HFF-Myc (cell line): ENCODE measurements around the gene KRTAP5-1.
A peak's percentile ranks its signal among the peaks of the same experiment; 100 is the strongest.

ENCODE experiments used
- DNase-seq: peaks from one replicate; pipeline ENCODE4 v3.0.0-alpha.2; 2011; ENCODE audit warnings: low read depth; ENCODE audit errors: extremely low read depth
- H3K4me3 ChIP-seq: replicated peaks from 2 replicates; pipeline ENCODE4 v1.5.1; 2011; ENCODE audit warnings: low read depth, mild to moderate bottlenecking, control low read depth, low read length
- CTCF ChIP-seq: IDR thresholded peaks from 2 replicates; pipeline ENCODE4 v1.5.1; 2012; ENCODE audit warnings: mild to moderate bottlenecking, low read depth, low read length, control low read depth; ENCODE audit errors: missing control alignments

Gene KRTAP5-1

GRCh38 chr11:1567052-1567720 lies 17.9 kb downstream of the KRTAP5-1 start:
- DNase-seq = no peak
- no peak overlapping the region for H3K4me3 ChIP-seq
- TF ChIP-seq CTCF = no peak

- no peak overlapping the region for H3K4me3 ChIP-seq
- TF ChIP-seq CTCF = no peak
- no peak for DNase-seq
Observed at GRCh38 chr11:1566381-1567051, 18.6 kb downstream of the KRTAP5-1 start.

GRCh38 chr11:1565904-1566247 lies 19.2 kb downstream of the KRTAP5-1 start:
- DNase-seq = no peak
- no peak for TF ChIP-seq CTCF
- no peak overlapping the region for H3K4me3 ChIP-seq

- DNase-seq = no peak
- no peak for TF ChIP-seq CTCF
- H3K4me3 ChIP-seq = no peak overlapping the region
Observed at GRCh38 chr11:1565173-1565903, 19.7 kb downstream of the KRTAP5-1 start.

- DNase-seq = peak; percentile 67
- H3K4me3 ChIP-seq = no peak overlapping the region
Observed at GRCh38 chr11:1564535-1565172, 20.4 kb downstream of the KRTAP5-1 start.

More at GRCh38 chr11:1564535-1565172, 20.4 kb downstream of the KRTAP5-1 start:
- TF ChIP-seq CTCF = no peak
